NCI-H128 (cell line): ENCODE data around the gene NUDT4.
A peak's percentile ranks its signal among the peaks of the same experiment; 100 is the strongest.

Experiments used
- DNase-seq: peaks from one replicate; lab custom pipeline; 2025; ENCODE audit not compliant: unreplicated experiment; lab: John Stamatoyannopoulos, UW

Gene NUDT4

GRCh38 chr12:93377252-93378195 lies at the start of gene NUDT4:
NUDT4 (plus strand) TSS chr12:93377925; CDS start chr12:93378323, 398 bp downstream.
- peak; percentile 89 for DNase-seq

- no peak for DNase-seq
These were observed 44.7 kb upstream of the NUDT4 start for GRCh38 chr12:93333054-93333453.

- DNase-seq, result no peak
These were observed 43.9 kb upstream of the NUDT4 start for GRCh38 chr12:93333828-93334227.

DNA sequence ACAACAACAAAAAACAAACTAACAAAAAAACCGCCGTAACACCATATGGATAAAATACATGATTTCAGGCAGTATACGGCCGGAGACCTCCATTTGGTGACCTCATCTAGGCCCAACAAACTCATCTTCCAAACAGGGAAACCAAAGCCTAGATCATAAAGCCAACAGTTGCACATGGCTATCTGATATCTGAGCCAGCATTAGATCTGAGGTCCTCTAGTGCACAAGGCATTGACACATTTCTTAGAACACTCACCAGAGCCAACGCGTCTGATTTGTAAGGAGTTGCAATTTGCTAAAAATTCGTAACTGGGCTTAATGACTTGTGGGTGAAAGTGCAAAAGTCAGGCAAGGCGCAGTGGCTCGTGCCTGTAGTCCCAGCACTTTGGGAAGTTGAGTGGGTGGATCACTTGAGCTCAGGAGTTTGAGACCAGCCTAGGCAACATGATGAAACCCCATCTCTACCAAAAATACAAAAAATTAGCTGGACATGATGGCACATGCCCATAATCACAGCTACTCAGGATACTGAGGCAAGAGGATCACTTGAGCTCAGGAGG lies 42.0 kb upstream of the NUDT4 start:
- DNase-seq, result no peak

- DNase-seq, result no peak
These were observed 41.4 kb upstream of the NUDT4 start for GRCh38 chr12:93336291-93336741.

GRCh38 chr12:93338598-93338997 lies 39.1 kb upstream of the NUDT4 start:
- no peak for DNase-seq

- no peak for DNase-seq
These were observed 38.0 kb upstream of the NUDT4 start for GRCh38 chr12:93339695-93340094.

DNA sequence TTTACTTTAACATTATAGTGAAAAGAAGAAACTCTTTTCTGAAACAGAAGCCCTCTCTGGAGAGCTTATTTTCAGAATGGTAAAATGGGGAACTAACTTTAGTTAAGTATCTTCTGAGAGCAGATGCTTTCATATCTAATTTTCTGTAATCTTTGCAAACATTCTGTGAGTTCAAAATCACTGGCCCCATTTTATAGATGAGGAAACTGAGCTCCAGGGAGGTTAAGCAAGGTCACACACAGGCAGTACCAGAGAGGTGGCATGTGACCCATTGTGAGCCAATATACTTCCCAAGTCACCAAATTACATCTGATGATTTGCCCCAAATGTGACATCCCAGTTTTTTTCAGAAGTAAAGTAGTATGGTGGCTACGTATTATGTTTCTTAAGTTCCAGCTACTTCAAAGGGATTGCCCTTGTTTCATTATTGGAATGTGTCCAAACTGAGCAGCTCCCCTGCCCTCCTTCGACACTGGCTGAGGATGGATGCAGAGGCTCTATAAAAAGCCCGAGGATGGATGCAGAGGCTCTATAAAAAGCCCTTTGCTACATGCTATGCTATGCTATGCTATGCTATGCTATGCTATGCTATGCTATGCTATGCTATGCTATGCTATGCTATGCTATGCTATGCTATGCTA lies 36.2 kb upstream of the NUDT4 start:
- DNase-seq, result no peak

DNA sequence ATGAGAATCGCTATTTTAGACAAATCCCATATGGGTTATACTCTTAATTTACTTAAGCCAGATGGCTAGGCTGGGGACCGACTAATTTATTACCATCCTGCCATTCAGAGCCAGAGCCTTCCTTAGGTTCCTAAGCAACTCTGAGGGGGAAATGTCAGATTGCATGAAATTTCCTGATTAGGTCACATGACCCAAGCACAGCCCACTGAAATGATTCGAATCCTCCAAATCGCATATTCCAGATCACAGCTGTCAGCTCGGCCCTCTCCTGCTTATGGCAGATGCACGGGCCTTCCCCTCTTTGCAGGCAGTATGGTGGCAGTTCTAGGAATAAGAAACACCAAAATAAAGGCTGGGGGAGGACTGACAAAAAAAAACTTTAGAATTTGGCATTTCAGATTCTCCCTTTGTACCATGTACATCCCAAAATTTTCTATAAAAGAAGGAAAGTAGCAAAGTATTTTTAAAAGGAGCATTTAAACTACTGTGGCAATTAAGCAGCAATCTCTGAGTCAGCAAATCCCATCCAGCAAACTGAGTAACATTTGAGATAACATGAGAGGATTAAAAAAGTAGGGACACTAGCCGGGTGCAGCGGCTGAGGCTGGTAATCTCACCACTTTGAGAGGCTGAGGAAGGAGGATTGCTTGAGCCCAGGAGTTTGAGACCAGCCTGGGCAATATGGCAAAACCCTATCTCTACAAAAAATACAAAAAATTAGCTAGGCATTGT lies 30.5 kb upstream of the NUDT4 start:
- DNase-seq, result no peak

- DNase-seq, result no peak
These were observed 28.9 kb upstream of the NUDT4 start for GRCh38 chr12:93348575-93349435.

DNA sequence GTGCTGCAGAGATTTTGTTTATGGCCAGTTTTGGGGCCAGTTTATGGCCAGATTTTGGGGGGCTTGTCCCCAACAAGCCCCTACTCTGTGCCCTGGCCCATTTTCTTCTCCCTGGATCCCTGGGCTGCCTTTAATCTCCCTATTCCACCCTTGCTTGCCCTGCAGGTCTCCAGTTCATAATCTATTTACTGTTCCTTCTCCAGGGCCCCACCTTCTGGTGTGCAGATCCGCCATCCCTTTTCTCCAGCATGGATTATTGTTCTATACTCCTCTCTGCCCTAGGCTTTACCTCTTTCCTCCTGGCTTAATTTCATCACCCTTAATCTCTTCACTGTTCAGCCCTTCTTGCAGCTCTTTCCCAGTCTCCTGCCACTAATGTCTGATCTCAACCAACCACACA lies 26.0 kb upstream of the NUDT4 start:
- no peak for DNase-seq

DNA sequence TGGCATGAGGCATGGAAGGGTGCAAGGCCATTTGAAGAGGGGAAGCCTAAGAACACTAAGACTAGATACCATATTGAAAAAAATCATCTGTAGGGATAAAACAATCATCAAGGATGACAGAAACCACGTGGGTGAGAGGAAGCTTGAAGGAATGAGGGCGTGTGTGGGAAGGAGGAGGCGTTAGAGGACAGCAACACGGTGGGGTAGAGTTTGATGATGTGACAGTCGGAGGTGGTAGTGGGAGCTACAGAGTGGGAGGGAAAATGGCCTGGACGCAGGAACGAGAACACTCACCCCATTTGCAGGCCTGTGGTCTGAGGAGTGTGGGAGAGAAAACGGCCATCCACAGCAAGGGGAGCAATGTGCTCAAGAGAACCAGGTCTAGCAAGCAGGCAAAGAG lies 25.4 kb upstream of the NUDT4 start:
- no peak for DNase-seq

GRCh38 chr12:93356214-93356613 lies 21.5 kb upstream of the NUDT4 start:
- DNase-seq, result no peak

- DNase-seq, result no peak
These were observed 19.7 kb upstream of the NUDT4 start for GRCh38 chr12:93358058-93358457.

- no peak for DNase-seq
These were observed 18.9 kb upstream of the NUDT4 start for GRCh38 chr12:93358821-93359220.

GRCh38 chr12:93360688-93361087 lies 17.0 kb upstream of the NUDT4 start:
- no peak for DNase-seq

- no peak for DNase-seq
These were observed 16.4 kb upstream of the NUDT4 start for GRCh38 chr12:93361151-93361919.

GRCh38 chr12:93363841-93364297 lies 13.9 kb upstream of the NUDT4 start:
- no peak for DNase-seq

GRCh38 chr12:93365616-93366405 lies 11.9 kb upstream of the NUDT4 start:
- DNase-seq, result no peak
